Mammary epithelial cell (primary cell): ENCODE results near the gene ZNF750.

ENCODE experiments used
- EZH2 ChIP-seq: IDR thresholded peaks from 2 replicates; pipeline ENCODE4 v1.6.1; 2012; ENCODE audit warnings: low read length, inconsistent platforms, borderline replicate concordance
- TF ChIP-seq, protein P1 (sequence below), 2 donors: IDR thresholded peaks in 1 of 2; conservative IDR thresholded peaks in 1 of 2; 2 replicates each; pipeline ENCODE4 v1.5.1; 2011 to 2012; ENCODE audit warnings: inconsistent platforms in 2 of 2, low read length in 2 of 2, mild to moderate bottlenecking in 2 of 2, control low read depth in 1 of 2, low read depth in 1 of 2; ENCODE audit not compliant: insufficient read depth in 1 of 2; ENCODE audit errors: extremely low read depth in 1 of 2

DNA sequence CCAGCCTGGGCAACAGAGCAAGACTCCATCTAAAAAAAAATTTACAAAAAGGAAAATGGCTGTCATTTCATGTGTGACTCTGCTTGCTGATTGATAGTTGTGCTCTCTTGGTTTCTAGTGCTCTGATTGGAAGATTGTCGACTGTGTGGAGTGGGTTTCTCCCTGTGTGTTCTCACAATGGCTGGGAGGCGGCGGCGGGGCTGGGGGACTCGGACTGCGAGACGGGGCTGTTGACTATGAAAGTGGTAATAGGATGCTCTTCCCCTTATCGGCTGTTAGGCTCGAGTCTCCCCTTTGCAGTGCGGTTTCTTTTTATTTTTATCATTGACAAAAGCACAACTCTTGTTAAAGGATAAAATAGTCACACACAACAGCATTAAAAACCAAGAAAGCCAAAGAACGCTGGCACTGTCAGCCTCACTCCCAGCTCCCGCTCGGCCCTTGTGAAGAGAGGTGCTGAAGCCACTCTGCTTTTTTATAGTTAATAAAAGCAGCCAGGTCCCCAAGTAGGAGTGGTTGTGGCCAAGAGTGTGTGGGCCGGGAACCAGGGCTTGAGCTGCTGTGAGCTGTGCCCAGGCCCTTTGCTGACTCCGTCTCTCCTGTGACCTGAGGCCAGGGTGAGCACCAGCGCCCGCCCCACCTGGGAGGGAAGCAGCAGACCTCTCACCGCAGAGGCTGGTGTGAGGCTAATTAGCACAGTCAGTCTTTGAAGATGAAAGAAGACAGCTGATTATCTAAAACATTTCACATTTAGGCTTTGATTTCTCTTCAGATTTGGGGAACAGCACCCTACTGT lies 51.4 kb downstream of the ZNF750 start:
- TF ChIP-seq, protein P1, sequence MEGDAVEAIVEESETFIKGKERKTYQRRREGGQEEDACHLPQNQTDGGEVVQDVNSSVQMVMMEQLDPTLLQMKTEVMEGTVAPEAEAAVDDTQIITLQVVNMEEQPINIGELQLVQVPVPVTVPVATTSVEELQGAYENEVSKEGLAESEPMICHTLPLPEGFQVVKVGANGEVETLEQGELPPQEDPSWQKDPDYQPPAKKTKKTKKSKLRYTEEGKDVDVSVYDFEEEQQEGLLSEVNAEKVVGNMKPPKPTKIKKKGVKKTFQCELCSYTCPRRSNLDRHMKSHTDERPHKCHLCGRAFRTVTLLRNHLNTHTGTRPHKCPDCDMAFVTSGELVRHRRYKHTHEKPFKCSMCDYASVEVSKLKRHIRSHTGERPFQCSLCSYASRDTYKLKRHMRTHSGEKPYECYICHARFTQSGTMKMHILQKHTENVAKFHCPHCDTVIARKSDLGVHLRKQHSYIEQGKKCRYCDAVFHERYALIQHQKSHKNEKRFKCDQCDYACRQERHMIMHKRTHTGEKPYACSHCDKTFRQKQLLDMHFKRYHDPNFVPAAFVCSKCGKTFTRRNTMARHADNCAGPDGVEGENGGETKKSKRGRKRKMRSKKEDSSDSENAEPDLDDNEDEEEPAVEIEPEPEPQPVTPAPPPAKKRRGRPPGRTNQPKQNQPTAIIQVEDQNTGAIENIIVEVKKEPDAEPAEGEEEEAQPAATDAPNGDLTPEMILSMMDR (conservative IDR thresholded peaks at IDR 0.05 in 1 of 2, IDR thresholded peaks at IDR 0.05 in 1 of 2; ENCODE audit: extremely low read depth in 1 of 2, insufficient read depth in 1 of 2, low read depth in 1 of 2, low read length in 2 of 2): no peak
- TF ChIP-seq EZH2: no peak
